Measurements from ENCODE around the gene CREBL2.
"Not testable (repeated sequence)": the region's sequence is repeated elsewhere in the genome, so short reads cannot be mapped to it uniquely, and the experiment has no call there.

- TF ChIP-seq EZH2 (IDR thresholded peaks at IDR 0.05; ENCODE audit: borderline replicate concordance, low read length); CTCF (IDR thresholded peaks at IDR 0.05; ENCODE audit: low read length): not testable (repeated sequence)
Measured at GRCh38 chr12:12639995-12640394, 28.3 kb downstream of the CREBL2 start.

Measured in OCI-LY1 (cell line).